ENCODE measurements around the gene KLHL17. TPM values are rescaled to one million over a fixed set of nuclear protein-coding genes. Genes with fewer than 3 reads are reported as not detected.

The KLHL17 gene
- polyA plus RNA-seq, 1 donor (not counting 4 experiments of a cell fraction or from before 2014, with no cell fraction given): 6.5 TPM

DNA sequence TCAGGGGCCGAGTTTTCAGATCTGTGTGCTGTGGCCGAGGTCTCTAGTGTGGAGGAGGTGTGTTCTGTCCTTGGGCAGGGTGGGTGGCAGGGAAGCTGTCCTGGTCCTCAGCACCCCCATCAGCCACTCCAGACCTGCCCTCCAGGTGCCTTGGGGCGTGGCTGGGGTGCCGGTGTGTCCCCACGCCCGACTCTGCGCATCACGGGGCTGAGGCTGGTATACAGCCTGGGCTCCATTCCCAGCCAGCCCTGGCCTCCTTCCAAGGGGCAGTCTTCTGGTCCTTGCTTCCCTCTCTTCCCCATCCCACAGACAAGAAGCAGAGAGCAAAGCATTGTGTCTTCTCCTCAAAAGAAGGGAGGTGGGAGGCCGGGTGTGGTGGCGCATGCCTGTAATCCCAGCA, 32.6 kb upstream of the KLHL17 start:
- no peak for DNase-seq (ENCODE audit: low read depth, low spot score)
- no peaks in the 10 kb centered on the region for H3K36me3 ChIP-seq (ENCODE audit: control insufficient read depth in 2 of 2, extremely low read depth in 1 of 2, insufficient read depth in 2 of 2, low read length in 2 of 2)
- no peak overlapping the region for H3K4me3 ChIP-seq (ENCODE audit: control insufficient read depth in 2 of 3, extremely low read depth in 1 of 3, insufficient read depth in 2 of 3, low read depth in 1 of 3, low read length in 3 of 3)
- no peaks in the 10 kb centered on the region for H3K79me2 ChIP-seq (ENCODE audit: control insufficient read depth, insufficient read depth, low read length)
- H3K4me1 ChIP-seq (ENCODE audit: control insufficient read depth, extremely low read depth, insufficient read depth, low read length): peaks cover 3% of the 10 kb centered on the region
- peaks cover 7% of the 10 kb centered on the region for H4K20me1 ChIP-seq (ENCODE audit: control insufficient read depth, extremely low read depth, insufficient read depth, low read length)
- H3K9ac ChIP-seq (ENCODE audit: control insufficient read depth, extremely low read depth, insufficient read depth, low read length): no peak overlapping the region
- H3K27ac ChIP-seq (ENCODE audit: control insufficient read depth, insufficient read depth, low read length): no peak overlapping the region
- TF ChIP-seq, protein P1, sequence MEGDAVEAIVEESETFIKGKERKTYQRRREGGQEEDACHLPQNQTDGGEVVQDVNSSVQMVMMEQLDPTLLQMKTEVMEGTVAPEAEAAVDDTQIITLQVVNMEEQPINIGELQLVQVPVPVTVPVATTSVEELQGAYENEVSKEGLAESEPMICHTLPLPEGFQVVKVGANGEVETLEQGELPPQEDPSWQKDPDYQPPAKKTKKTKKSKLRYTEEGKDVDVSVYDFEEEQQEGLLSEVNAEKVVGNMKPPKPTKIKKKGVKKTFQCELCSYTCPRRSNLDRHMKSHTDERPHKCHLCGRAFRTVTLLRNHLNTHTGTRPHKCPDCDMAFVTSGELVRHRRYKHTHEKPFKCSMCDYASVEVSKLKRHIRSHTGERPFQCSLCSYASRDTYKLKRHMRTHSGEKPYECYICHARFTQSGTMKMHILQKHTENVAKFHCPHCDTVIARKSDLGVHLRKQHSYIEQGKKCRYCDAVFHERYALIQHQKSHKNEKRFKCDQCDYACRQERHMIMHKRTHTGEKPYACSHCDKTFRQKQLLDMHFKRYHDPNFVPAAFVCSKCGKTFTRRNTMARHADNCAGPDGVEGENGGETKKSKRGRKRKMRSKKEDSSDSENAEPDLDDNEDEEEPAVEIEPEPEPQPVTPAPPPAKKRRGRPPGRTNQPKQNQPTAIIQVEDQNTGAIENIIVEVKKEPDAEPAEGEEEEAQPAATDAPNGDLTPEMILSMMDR (optimal IDR thresholded peaks at IDR 0.05 in 1 of 3, IDR thresholded peaks at IDR 0.05 in 1 of 3, conservative IDR thresholded peaks at IDR 0.05 in 1 of 3; ENCODE audit: extremely low read depth in 1 of 3, insufficient read depth in 2 of 3, low read length in 3 of 3): no peak
- peak; percentile 36 for TF ChIP-seq EZH2 (IDR thresholded peaks at IDR 0.05; ENCODE audit: low read length)
- dilution Hi-C loops (cut with MboI; ENCODE audit: extremely low pct_ligation_motif_present, low sequenced_read_pairs): no loop called here
- no peaks in the 10 kb centered on the region for H3K9me1 ChIP-seq (ENCODE audit: control insufficient read depth, extremely low read depth, insufficient read depth, low read length)
- H2AFZ ChIP-seq (ENCODE audit: control insufficient read depth, low read length): no peak overlapping the region
- FAIRE-seq: no peak
- H3K9me3 ChIP-seq (ENCODE audit: control insufficient read depth, low read depth, low read length): no peaks in the 10 kb centered on the region
- H3K4me2 ChIP-seq (ENCODE audit: control insufficient read depth, extremely low read depth, insufficient read depth, low read depth, low read length): no peak overlapping the region
- H3K27me3 ChIP-seq (ENCODE audit: control insufficient read depth, extremely low read depth, insufficient read depth, low read length): peaks cover 94% of the 10 kb centered on the region

DNA sequence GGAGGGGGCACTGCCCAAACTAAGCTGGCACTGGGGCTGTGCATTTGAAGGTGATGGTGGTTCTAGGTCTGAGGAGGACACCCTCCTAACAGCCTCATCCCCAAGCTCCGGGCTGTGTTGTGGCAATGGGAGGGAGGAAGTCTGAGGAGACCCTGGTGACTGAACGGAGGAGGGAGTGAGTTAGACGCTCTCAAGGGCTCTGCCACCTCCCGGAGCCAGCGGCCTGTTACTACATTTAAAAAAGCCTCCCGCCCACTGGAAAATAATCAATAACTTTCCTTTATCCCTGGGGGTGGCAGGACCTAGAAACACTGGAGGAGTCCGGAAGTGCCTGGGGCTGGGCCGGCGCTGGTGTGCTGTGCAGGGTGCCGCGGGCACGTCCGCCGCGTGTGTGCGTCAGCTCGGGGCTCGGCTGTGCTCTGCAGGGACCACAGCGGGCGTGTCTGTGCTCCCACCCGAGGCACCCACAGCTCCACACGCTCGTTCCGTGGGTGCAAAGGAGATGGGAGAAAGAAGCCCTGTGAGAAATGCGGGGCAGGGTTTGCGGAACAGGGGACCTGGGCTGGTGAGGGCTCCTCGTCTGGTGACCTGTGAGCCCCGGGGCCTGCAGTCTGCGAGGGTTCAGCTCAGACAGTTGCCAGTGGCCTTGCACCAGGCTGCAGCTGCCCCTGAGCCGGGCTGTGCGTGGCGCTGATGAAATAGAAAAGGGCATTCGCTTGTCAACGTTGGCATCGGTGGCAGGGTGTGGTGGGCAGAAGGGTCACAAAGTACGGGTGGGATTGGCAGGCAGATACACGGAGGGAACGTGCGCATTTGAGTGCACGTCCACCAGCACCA, 31.3 kb upstream of the KLHL17 start:
- Histone ChIP-seq H3K4me1 (ENCODE audit: control insufficient read depth, extremely low read depth, insufficient read depth, low read length) (no peaks in the 10 kb centered on the region), H3K9me1 (ENCODE audit: control insufficient read depth, extremely low read depth, insufficient read depth, low read length) (no peaks in the 10 kb centered on the region), H3K36me3 (ENCODE audit: control insufficient read depth in 2 of 2, extremely low read depth in 1 of 2, insufficient read depth in 2 of 2, low read length in 2 of 2) (no peaks in the 10 kb centered on the region), H3K9ac (ENCODE audit: control insufficient read depth, extremely low read depth, insufficient read depth, low read length) (no peak overlapping the region), H2AFZ (ENCODE audit: control insufficient read depth, low read length) (no peak overlapping the region), H3K4me3 (ENCODE audit: control insufficient read depth in 2 of 3, extremely low read depth in 1 of 3, insufficient read depth in 2 of 3, low read depth in 1 of 3, low read length in 3 of 3) (no peak overlapping the region), H3K9me3 (ENCODE audit: control insufficient read depth, low read depth, low read length) (no peaks in the 10 kb centered on the region), H4K20me1 (ENCODE audit: control insufficient read depth, extremely low read depth, insufficient read depth, low read length) (peaks cover 7% of the 10 kb centered on the region), H3K27ac (ENCODE audit: control insufficient read depth, insufficient read depth, low read length) (no peak overlapping the region), H3K4me2 (ENCODE audit: control insufficient read depth, extremely low read depth, insufficient read depth, low read depth, low read length) (no peak overlapping the region), H3K79me2 (ENCODE audit: control insufficient read depth, insufficient read depth, low read length) (no peaks in the 10 kb centered on the region), H3K27me3 (ENCODE audit: control insufficient read depth, extremely low read depth, insufficient read depth, low read length) (peaks cover 95% of the 10 kb centered on the region)
- dilution Hi-C loops (cut with MboI; ENCODE audit: extremely low pct_ligation_motif_present, low sequenced_read_pairs): no loop called here
- FAIRE-seq (no peak), DNase-seq (ENCODE audit: low read depth, low spot score) (no peak)
- TF ChIP-seq, protein P1 (optimal IDR thresholded peaks at IDR 0.05 in 1 of 3, IDR thresholded peaks at IDR 0.05 in 1 of 3, conservative IDR thresholded peaks at IDR 0.05 in 1 of 3; ENCODE audit: extremely low read depth in 1 of 3, insufficient read depth in 2 of 3, low read length in 3 of 3): no peak
- TF ChIP-seq EZH2 (IDR thresholded peaks at IDR 0.05; ENCODE audit: low read length): peak; percentile 60
